ENCODE data around the gene GSK3B. TPM values are rescaled to one million over a fixed set of nuclear protein-coding genes. Genes with fewer than 3 reads are reported as not detected.
A peak's percentile ranks its signal among the peaks of the same experiment; 100 is the strongest.

GSK3B gene
- total RNA-seq, 1 experiment from 2014 or later, result 61.7 TPM

DNA sequence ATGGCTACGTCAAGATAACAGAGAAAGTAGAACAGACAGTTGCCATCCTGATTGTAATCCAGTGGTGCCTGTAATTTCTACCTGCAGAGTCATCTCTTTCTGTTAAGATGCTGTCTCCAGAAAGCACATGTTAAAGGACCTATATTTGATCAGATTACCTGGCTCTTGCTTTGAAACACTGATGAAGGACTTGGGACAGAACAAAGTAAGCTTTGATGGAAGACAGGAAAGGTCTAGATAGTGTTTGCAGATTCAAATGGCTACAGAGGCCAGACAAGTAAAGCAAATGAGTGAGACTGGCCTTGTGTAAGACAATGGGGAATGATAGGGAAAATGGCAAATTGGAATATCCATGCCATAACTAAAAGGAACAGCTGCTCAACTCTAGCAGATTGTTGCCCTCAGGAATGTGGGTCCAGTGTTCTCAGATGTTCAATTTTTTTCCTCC is 1.8 kb upstream of the GSK3B start:
- no peak for DNase-seq (ENCODE audit: low read depth)

DNA sequence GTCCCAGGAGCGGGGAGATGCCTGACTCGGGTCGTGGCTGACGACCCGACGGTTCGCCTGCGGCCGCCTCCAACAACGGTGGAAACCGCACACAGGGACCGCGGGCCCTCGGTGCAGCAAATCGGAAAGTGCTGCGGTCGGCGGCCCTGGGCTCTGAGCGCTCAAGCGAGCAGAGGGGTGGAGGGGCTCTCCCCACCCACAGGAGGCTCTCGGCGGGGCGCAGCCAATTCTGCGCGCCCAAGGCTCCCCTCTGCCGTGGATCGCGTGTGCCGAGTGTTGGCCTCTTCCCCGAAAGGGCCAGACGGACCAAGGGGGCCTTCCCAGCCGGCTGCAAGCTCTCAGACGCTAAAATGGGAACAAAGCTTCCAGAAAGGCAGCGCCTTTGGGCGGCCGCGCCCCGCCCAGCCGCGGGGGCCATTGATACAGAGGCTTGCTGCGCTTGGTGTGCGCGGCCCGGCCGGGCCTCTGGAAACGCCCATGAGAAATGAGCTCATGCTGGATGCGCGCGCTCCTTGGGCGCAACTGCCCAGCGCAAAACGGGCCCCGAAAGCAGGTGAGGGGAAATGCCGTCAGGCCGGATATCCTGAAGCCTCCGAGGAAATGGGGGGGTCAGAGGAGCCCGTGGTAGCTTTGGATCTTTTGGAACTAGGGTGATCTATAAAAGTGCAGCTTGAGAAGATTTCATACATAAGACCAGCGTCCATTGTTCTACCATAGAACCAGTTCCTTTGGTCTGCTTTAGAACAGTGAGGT is 1.2 kb upstream of the GSK3B start:
- DNase-seq (ENCODE audit: low read depth), result peak; percentile 96

DNA sequence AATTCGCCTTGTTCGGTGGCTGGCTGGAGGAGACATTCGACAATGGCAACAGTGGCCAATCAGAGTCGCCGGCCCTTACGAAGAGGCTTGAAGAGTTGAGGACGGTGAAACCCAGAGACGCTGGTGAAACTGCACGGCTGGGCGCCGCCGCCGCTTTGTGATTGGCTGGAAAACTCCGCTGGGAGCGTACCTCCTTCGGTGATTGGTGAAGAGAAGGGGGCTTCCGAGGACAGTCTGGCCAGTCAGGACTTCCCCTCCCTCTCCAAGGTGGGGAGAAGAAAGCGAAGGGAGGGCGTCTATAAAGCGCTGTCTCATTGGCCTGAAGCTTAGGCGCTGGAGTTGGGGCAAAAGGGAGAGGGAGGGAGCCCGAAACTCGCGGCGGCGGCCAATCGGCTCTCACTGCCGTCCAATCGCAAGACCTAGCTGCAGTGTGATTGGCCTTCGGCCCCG is 554 bp upstream of the GSK3B start:
- peak; percentile 100 for DNase-seq (ENCODE audit: low read depth)

DNA sequence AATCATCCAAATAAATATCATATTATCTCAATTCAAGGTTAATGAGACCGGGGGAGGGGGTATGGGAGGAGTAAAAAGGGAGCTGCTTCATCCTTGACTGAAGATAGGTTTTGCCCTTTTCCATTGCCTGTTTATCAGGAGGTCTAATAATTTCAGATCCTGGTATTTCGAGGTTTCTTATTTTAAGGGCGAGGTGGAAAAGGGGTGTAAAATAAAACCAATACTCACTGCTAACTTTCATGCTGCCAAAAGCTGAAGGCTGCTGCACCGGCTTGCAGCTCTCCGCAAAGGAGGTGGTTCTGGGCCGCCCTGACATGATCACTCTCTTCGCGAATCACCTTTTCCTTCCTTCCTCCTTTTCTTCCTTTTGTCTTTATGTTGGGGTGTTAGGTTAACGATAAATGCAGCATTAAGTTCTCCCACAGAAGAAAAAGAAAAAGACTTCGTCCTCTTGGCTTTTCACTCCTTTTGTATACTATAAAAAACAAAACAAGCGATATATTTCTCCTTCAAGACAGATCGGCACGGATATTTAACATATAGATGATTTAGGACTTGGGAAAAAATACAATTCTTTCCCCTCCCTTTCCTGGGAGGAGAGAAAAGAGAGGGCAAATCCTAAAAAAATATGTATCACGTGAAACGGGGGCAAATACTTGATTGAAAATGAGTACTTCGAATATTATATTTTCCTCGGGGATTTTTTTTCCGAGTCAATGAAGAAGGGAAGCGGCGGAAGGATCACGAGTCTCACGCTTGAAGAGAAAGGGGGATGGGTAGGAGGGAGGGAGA is 932 bp downstream of the GSK3B start:
- peak; percentile 46 for DNase-seq (ENCODE audit: low read depth)

DNA sequence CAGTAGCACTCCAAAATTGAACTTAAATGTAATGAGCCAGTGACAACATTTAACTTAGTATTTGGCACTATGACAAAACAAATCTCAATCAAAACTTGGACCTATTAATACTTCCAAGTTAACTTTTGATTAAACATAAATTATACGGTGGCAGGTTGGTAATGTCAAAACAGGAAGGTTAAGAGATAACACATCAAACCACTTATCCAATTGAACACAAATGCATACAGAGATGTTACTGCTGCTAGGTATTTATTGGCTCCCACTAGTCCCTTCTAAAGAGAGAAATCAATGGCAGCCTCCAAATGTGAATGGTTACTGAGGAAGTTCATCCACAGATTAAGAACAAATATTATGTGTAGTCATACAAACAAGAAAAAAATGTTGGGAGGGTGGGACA is 1.8 kb downstream of the GSK3B start:
- DNase-seq (ENCODE audit: low read depth), result no peak

DNA sequence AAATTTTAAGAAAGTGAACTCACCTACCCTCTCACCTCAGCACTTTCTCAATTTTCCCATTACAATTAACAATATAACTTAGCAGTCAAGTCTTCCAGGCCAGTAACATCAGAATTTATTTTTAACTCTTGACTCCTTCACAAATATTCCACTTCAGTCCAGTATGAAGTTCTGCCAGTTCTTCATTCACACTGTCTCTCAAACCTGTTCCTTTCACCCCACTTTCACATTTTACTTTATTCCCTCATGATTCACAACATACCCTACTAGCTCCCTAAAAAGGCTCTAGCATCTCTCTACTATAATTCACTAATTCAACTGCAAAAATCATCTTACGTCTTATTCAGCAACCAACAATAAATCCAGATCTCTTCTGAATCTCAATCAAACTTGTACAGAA is 3.8 kb downstream of the GSK3B start:
- no peak for DNase-seq (ENCODE audit: low read depth)

DNA sequence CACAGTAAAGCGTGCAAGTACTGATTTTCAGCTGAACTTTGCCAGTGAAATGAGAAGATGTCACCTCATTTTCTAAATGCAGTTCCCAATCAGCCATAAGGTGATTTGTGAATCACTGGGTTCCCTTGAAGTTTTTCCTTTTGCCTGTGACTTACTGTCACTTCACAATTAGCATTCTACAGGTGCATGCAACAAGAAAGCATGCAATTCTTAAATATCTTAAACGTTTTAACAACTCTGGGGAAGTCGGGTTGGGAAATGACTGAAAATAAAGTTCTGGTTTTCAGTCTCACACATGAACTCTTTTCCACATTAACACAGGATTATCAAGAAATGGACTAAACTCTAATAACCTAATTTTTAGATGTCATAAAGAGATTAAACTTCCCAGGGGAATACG is 5.2 kb downstream of the GSK3B start:
- no peak for DNase-seq (ENCODE audit: low read depth)

DNA sequence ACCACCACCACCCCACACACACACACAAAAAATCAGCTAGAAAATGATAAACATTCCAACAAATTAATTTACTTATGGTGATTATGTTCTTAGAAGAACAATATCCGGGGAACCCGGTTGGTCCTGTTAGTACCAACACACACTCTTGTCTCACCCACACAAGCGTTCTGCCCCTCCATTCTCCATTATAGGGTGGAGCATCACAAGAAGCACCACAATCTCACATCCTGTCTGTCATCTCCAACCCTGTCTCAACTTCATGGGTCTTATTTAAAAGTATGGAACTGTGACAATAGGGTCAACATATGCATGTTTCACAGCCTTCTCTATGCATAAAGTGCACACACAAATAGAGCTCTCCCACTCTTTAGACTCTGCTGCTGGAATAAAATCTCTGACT is 5.6 kb downstream of the GSK3B start:
- no peak for DNase-seq (ENCODE audit: low read depth)

DNA sequence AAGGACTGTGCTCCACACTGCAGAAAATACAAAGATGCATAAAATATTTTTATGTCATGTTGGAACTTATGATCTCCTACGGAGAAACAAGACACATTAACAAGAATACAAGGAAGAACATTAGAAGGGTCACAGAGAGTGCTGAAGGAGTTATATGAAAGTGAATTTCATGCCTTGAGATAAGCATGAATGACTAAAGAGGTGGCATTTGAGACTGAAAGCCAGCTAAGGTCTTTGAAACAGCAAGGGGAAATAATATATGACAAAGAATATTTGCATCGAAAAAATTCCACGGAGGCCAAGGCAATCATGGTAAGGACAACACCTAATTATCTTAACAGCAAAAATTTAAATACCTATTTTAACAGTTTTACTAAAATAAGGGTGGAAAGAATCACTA is 12.5 kb downstream of the GSK3B start:
- no peak for DNase-seq (ENCODE audit: low read depth)

DNA sequence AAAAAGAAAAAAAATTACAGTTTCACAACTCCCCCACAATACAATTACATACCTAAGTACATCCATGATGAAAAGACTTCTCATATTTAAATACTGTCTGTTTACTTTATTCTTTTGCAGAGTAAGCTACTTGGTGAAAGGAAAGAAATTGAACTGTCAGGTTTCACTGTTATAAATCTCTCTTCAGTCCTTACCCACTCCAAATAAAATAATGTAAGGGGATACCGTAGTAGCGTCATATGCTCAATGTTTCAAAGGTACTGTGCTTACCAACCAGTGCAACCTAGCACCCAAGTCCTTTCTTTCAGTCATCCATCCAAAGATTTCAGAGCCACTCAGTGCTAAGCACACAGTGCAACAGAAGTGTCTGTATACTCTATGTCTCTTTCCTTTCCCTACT is 13.4 kb downstream of the GSK3B start:
- DNase-seq (ENCODE audit: low read depth), result no peak

DNA sequence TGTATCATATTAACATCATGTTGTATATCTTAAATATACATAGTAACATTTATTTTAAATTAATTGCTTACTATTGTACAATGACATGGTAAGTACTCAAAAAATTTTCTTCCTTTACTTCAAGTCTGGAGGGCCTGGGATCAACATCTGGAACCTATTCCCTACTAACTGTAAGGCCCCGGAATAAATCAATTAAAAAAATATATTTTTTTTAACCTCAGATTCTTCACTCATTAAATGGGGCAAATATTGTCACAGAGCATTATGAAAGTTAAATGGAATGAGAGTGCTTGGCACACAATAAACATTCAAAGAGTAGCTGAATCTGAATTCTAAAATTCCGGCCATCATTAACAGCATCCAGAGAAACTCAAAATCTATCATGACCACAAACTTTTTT is 16.5 kb downstream of the GSK3B start:
- DNase-seq (ENCODE audit: low read depth), result no peak

DNA sequence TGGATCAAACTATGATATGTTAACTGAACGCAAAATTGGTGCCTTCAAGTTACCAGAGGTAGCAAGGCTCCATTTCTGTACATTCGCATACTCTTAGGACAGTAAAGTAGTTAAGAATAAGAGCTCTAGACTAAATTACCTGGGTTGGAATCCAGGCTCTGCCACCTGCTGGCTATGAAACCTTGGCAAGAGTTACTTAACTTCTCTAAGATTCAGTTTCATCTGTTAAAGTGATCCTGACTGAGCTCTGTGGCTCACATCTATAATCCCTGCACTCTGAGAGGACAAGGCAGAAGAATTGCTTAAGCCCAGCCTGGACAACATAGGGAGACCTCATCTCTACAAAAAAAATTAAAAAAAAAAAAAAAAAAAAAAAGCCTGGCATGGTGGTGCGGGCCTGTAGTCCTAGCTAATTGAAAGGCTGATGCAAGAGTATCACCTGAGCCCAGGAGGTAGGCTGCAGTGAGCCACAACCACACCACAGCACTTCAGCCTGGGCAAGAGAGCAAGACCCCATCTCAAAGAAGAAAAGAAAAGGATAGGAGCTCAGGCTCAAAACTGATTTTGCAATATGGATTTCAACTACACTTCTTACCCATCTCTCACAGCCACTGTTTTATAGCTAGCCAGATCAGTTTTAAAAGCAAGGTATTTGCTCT is 21.3 kb downstream of the GSK3B start:
- DNase-seq (ENCODE audit: low read depth), result peak; percentile 15

DNA sequence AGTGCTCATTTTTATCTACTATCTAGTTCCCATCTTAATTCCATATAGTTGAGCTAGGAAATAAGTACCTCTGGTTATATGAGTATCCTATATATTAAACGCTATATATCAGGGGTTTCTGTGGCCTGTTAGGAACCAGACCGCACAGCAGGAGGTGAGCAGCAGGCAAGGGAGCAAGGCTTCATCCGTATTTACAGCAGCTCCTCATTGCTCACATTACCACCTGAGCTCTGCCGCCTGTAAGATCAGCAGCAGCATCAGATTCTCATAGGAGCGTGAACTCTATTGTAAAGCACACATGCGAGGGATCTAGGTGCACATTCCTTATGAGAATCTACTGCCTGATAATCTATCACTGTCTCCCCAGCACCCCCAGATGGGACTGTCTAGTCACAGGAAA is 23.0 kb downstream of the GSK3B start:
- no peak for DNase-seq (ENCODE audit: low read depth)

DNA sequence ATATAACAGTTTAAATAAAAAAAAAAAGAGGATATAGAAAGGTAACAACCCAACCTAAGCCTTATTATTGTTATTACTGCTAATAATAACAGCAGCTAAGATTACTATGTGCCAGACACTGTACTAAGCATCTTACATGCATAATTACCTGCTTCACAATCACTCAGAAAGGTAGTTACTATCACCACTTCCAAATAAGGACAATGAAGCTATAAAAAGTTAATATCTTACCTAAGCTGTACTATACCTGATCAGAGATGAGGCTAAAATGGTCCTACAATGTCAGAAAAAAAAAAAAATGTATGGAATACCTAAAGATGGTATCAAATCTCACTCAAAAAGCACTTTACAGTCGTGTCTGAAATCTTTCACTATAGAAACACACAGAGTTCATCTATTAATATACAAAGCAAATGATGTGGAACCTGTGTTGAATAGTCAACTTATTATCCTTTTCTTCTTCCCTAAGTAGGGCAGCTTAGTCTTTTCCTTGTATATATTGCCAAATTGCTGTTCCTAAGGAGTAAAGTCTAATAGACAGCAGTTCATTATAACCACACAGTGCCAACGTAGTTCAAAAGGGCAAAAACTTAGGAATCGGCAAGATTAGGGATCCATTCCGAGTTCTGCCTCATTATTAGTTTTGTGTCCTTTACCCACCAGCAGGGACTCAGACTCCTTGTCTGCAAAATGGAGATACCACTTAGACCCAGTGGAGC is 23.8 kb downstream of the GSK3B start:
- no peak for DNase-seq (ENCODE audit: low read depth)

DNA sequence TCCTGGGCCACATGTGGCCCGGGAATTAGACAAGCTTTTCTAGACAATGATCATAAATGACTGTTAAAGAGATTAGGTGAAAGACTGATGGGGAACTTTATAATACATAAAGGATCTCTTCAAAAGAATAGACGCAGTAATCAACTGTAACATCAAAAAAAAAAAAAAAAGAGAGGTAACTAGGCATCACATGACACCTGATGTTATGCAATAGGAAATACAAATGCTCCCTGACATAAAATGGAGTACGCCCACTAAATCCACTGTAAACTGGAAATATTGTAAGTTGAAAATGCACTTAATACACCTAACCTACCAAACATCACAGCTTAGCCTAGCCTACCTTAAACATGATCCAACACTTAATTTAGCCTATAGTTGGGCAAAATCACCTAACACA is 27.2 kb downstream of the GSK3B start:
- DNase-seq (ENCODE audit: low read depth), result no peak

DNA sequence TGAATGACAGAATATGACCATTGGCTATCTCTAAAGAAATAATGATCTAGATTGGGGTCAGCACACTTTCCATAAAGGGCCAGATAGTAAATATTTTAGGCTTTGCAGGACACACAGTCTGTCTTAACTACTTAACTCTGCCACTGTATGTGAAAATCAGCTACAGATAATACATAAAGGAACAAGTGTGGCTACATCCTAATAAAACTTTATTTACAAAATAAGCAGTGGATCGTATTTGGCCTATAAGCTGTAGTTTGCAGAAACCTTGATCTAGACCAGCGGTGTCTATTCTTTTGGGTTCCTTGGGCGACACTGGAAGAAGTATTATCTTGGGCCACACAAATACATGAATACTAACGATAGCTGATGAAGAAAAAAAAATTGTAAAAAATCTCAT is 27.6 kb downstream of the GSK3B start:
- no peak for DNase-seq (ENCODE audit: low read depth)

DNA sequence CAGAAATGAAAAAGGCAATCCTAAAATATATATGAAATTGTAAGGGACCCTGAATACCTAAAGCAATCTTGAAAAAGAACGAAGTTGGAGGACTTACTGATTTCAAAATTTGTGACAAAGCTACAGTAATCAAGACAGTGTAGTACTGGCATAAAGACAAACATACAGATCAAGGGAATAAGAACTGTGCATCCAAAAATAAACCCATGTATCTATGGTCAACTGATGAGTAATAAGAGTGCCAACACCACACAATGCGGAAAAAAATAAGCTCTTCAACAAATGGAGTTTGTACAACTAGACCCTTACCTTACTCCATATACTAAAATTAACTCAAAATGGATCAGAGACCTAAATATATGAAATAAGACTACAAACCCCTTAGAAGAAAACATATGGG is 29.6 kb downstream of the GSK3B start:
- DNase-seq (ENCODE audit: low read depth), result no peak

DNA sequence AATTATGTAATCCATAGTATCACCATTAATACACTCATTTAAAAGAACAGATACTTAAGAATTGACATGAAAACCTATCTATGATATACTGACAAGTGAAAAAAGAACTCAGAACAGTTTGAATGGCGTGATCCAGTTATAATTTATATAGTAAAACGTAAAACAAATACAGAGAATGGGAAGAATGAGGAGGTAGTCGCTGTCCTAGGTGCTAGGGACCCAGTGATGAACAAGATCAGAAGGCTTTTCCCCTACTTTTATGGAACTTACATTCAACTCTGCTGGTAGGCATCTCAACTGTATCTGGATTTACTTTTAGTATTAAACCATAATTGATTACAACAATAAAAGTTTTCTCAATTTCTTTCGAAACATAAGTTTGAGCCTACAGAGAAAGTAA is 31.8 kb downstream of the GSK3B start:
- no peak for DNase-seq (ENCODE audit: low read depth)

DNA sequence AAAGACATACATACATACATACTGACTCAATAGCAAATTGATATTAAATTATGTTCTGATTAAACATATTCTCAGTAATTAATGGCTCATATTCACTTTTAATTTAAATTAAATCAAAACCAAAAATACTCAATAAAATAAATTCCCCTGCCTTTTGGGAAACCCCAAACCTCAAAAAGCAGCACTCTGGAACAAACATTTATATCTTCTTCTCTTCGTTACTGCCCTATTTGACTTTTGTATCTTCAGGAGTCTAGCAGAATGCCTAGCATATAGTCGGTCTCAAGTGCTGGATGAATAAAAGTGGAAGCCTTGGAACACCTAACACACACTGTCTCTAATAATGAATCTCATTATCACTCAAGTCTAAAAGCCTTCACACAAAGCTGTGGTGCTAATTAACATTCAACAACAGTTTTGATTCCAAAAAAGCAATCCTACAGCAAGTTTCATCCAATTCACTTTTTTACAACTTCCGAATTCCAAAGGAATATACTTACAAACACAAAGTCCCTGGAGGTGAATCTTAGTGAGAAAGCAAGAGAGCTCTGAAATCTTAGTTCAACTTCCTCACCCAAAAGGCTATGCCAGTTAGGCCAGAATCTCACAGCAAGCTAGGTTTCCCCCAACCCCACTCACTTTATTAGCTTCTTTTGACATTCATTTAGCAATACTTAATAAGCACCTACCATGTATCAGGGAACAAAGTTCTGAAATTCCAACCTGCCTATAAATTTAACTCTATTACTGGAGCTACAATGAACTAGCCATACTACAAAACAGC is 35.0 kb downstream of the GSK3B start:
- DNase-seq (ENCODE audit: low read depth), result no peak

DNA sequence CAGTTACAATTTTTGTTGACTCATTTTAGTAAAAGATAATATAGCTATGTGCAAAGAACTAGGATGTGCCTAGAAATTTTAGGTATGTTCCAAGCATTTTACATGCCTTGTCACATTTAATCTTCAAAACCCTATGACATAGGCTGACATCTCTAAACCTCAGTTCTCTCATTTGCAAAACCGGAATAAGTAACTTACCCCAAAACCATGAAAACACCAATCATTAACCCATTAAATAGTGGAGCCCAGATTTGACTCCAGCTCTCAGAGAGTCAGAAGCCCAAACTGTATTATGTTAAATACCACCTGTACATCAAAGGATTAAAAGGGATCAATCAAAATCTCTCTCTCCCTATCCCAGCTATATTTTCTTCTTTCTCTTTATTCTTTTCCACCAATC is 36.6 kb downstream of the GSK3B start:
- DNase-seq (ENCODE audit: low read depth), result no peak

DNA sequence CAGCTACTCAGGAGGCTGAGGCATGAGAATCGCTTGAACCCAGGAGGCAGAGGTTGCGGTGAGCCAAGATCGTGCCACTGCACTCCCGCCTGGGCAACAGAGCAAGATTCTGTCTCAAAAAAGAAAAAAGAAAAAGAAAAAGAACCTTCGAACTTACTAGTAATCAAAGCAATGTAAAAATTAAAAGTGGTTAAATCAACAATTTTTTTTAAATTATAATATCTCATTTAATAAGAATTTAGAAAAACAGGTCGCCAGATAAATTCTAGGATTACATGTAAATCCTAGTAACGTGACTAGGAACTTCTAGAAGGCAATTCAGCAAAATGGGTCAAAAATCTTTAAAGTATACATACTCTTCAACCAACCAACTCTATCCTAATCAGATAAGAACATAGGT is 37.2 kb downstream of the GSK3B start:
- DNase-seq (ENCODE audit: low read depth), result no peak

All from M059J (cell line).